ENCODE measurements around the gene MCTP2.

DNA sequence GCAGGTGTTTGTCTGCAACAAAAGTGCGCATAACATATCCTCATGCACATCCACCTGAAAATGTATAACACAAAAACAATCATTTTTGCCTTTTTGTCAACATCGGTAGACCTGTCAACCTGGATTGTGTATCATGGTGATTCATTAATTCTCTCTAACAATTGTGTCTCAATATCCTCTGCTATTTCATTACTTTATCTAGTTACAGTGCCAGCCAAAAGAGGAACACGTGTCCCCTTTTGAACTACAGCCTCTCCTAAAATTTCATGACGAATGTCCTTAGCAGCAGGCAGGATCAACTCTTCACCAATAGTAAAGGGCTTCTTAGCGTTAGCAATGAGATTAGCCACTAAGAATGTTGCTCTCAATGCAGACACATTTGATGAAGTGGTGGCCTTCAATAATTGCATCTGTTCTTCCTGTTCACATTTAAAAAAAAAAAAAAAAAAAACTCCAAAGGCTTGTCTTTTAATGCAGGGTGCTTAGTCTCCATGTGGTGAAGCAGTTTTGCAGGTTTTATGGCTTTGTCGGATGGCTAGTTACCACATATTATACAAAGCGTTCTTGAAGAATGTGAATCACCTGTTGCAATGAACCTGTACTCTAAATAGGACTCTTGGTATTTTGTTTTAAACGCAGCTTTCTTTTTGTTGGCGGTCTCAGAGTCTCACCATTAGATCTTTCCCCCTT, 45.7 kb upstream of the MCTP2 start:
- TF ChIP-seq, protein P1, sequence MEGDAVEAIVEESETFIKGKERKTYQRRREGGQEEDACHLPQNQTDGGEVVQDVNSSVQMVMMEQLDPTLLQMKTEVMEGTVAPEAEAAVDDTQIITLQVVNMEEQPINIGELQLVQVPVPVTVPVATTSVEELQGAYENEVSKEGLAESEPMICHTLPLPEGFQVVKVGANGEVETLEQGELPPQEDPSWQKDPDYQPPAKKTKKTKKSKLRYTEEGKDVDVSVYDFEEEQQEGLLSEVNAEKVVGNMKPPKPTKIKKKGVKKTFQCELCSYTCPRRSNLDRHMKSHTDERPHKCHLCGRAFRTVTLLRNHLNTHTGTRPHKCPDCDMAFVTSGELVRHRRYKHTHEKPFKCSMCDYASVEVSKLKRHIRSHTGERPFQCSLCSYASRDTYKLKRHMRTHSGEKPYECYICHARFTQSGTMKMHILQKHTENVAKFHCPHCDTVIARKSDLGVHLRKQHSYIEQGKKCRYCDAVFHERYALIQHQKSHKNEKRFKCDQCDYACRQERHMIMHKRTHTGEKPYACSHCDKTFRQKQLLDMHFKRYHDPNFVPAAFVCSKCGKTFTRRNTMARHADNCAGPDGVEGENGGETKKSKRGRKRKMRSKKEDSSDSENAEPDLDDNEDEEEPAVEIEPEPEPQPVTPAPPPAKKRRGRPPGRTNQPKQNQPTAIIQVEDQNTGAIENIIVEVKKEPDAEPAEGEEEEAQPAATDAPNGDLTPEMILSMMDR (IDR thresholded peaks at IDR 0.05; ENCODE audit: insufficient read depth, low read length): no peak
- TF ChIP-seq POLR2AphosphoS5 (IDR thresholded peaks at IDR 0.05; ENCODE audit: low read depth) (no peak), SPI1 (IDR thresholded peaks at IDR 0.05; ENCODE audit: borderline replicate concordance, low read depth) (no peak)
- TF ChIP-seq, protein P2, sequence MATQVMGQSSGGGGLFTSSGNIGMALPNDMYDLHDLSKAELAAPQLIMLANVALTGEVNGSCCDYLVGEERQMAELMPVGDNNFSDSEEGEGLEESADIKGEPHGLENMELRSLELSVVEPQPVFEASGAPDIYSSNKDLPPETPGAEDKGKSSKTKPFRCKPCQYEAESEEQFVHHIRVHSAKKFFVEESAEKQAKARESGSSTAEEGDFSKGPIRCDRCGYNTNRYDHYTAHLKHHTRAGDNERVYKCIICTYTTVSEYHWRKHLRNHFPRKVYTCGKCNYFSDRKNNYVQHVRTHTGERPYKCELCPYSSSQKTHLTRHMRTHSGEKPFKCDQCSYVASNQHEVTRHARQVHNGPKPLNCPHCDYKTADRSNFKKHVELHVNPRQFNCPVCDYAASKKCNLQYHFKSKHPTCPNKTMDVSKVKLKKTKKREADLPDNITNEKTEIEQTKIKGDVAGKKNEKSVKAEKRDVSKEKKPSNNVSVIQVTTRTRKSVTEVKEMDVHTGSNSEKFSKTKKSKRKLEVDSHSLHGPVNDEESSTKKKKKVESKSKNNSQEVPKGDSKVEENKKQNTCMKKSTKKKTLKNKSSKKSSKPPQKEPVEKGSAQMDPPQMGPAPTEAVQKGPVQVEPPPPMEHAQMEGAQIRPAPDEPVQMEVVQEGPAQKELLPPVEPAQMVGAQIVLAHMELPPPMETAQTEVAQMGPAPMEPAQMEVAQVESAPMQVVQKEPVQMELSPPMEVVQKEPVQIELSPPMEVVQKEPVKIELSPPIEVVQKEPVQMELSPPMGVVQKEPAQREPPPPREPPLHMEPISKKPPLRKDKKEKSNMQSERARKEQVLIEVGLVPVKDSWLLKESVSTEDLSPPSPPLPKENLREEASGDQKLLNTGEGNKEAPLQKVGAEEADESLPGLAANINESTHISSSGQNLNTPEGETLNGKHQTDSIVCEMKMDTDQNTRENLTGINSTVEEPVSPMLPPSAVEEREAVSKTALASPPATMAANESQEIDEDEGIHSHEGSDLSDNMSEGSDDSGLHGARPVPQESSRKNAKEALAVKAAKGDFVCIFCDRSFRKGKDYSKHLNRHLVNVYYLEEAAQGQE (IDR thresholded peaks at IDR 0.05; ENCODE audit: insufficient replicate concordance, low read depth): no peak
